Osteoblast (primary cell): ENCODE results near the gene TMEM252. TPM values are rescaled to one million over a fixed set of nuclear protein-coding genes. Genes with fewer than 3 reads are reported as not detected.

Source experiments
- DNase-seq: peaks from one replicate; pipeline ENCODE4 v3.0.0; 2011; ENCODE audit warnings: low spot score, mixed read lengths; ENCODE audit not compliant: insufficient read length; ENCODE audit errors: missing footprints
- H2AFZ ChIP-seq: 2 replicates; pipeline ENCODE4 v1.6.0; 2011; ENCODE audit warnings: mild to moderate bottlenecking, low read length
- H3K27ac ChIP-seq: 2 replicates; pipeline ENCODE4 v1.5.1; 2011; ENCODE audit warnings: mild to moderate bottlenecking, low read depth, low read length, moderate library complexity
- H3K27me3 ChIP-seq: 2 replicates; pipeline ENCODE4 v1.6.0; 2012; ENCODE audit warnings: mild to moderate bottlenecking, control low read depth, inconsistent platforms, low read length, moderate library complexity; ENCODE audit not compliant: insufficient read depth
- H3K36me3 ChIP-seq: 2 replicates; pipeline ENCODE4 v1.5.1; 2011; ENCODE audit warnings: mild to moderate bottlenecking, low read length, control low read depth, moderate library complexity; ENCODE audit not compliant: insufficient read depth
- H3K4me1 ChIP-seq: 2 replicates; pipeline ENCODE4 v1.5.1; 2011; ENCODE audit warnings: mild to moderate bottlenecking, low read length, control low read depth, moderate library complexity; ENCODE audit not compliant: insufficient read depth
- H3K4me2 ChIP-seq: 2 replicates; pipeline ENCODE4 v1.6.0; 2011; ENCODE audit warnings: mild to moderate bottlenecking, low read length; ENCODE audit not compliant: insufficient read depth
- H3K4me3 ChIP-seq: fragments of 200-600 bp; sonication (generic); 3 replicates; pipeline ENCODE4 v1.5.1; 2012; ENCODE audit warnings: mild to moderate bottlenecking, low read length, inconsistent platforms; ENCODE audit not compliant: insufficient read depth
- H3K79me2 ChIP-seq: 2 replicates; pipeline ENCODE4 v1.6.0; 2012; ENCODE audit warnings: mild to moderate bottlenecking, low read length, control low read depth, inconsistent platforms; ENCODE audit not compliant: insufficient read depth
- H3K9me3 ChIP-seq: 2 replicates; pipeline ENCODE4 v1.5.1; 2011; ENCODE audit warnings: low read depth, low read length, control low read depth
- H4K20me1 ChIP-seq: 2 replicates; pipeline ENCODE4 v1.6.0; 2012; ENCODE audit warnings: mild to moderate bottlenecking, low read length, control low read depth; ENCODE audit not compliant: insufficient read depth
- CTCF ChIP-seq: IDR thresholded peaks from 2 replicates; pipeline ENCODE4 v1.5.1; 2011; ENCODE audit warnings: mild to moderate bottlenecking, low read depth, low read length, moderate library complexity; ENCODE audit errors: extremely low read depth
- total RNA-seq: library from RNA; depleted of rRNA; stranded (reverse); fragments of >200 nt; gene quantifications from 2 replicates; pipeline ENCODE4 v1.2.3, GENCODE V29; 2012

Gene TMEM252
- total RNA-seq, 1 donor = not detected

GRCh38 chr9:68558545-68558944 lies 17.9 kb upstream of the TMEM252 start:
- H3K27me3 ChIP-seq = no peaks in the 10 kb centered on the region
- no peaks in the 10 kb centered on the region for H3K4me1 ChIP-seq
- no peaks in the 10 kb centered on the region for H3K79me2 ChIP-seq
- no peak overlapping the region for H3K27ac ChIP-seq
- no peak overlapping the region for H3K4me3 ChIP-seq
- H3K4me2 ChIP-seq = no peak overlapping the region
- no peaks in the 10 kb centered on the region for H4K20me1 ChIP-seq
- H3K36me3 ChIP-seq = no peaks in the 10 kb centered on the region
- H3K9me3 ChIP-seq = no peaks in the 10 kb centered on the region
- no peak overlapping the region for H2AFZ ChIP-seq
- DNase-seq = no peak
- TF ChIP-seq CTCF = no peak

- no peak for TF ChIP-seq CTCF
- Histone ChIP-seq H3K4me2 (no peak overlapping the region), H3K79me2 (no peaks in the 10 kb centered on the region), H4K20me1 (no peaks in the 10 kb centered on the region), H3K4me3 (no peak overlapping the region), H3K27ac (no peak overlapping the region), H3K9me3 (no peaks in the 10 kb centered on the region), H2AFZ (no peak overlapping the region), H3K27me3 (no peaks in the 10 kb centered on the region), H3K36me3 (no peaks in the 10 kb centered on the region), H3K4me1 (no peaks in the 10 kb centered on the region)
- no peak for DNase-seq
These were observed 14.9 kb upstream of the TMEM252 start for GRCh38 chr9:68555437-68556150.

DNA sequence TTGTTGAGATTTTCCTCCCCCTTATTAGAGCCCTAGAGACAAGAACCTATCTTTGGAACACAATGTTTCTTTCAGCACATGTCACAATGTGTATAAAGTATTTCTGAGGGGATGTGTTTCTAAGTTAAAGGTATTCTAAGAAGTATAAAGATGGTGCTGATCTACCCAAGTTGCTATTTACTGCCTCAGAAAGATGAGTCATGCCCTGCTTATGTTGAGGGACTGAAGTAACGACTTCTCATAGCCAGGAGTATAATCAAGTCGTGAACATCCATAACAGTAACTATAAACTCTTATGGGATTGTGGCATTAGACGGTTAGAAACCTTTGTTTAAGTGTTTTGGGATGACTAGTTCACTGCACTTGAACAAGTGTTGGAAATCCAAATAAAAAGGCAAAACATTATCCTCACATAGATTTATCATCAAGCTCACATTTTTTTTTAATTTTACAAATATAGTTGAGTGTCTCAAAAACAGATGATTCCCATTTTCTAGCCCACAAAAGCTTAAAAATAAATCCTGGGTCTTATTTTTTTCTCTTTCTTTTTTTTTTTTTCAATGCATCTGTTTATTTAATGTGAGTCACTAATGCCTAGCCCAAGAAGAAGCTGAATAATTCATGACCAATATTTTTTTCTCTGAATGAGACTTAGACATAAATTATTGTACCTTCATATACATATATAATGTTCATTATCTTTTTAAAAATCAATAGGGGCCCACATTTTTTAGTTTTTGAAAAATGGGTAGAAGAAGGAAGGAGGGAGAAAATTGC lies 12.2 kb upstream of the TMEM252 start:
- no peak overlapping the region for H3K27ac ChIP-seq
- H2AFZ ChIP-seq = no peak overlapping the region
- no peaks in the 10 kb centered on the region for H3K4me1 ChIP-seq
- H3K27me3 ChIP-seq = no peaks in the 10 kb centered on the region
- no peak overlapping the region for H3K4me2 ChIP-seq
- DNase-seq = no peak
- H3K36me3 ChIP-seq = no peaks in the 10 kb centered on the region
- no peaks in the 10 kb centered on the region for H3K9me3 ChIP-seq
- H4K20me1 ChIP-seq = no peaks in the 10 kb centered on the region
- TF ChIP-seq CTCF = no peak
- no peaks in the 10 kb centered on the region for H3K79me2 ChIP-seq
- H3K4me3 ChIP-seq = no peak overlapping the region

- H2AFZ ChIP-seq = no peak overlapping the region
- H3K9me3 ChIP-seq = no peaks in the 10 kb centered on the region
These were observed 10.5 kb upstream of the TMEM252 start for GRCh38 chr9:68551191-68551590.

More at GRCh38 chr9:68551191-68551590, 10.5 kb upstream of the TMEM252 start:
- H3K27me3 ChIP-seq = no peaks in the 10 kb centered on the region
- TF ChIP-seq CTCF = no peak
- H3K4me2 ChIP-seq = no peak overlapping the region
- no peak for DNase-seq
- no peak overlapping the region for H3K4me3 ChIP-seq
- H3K79me2 ChIP-seq = no peaks in the 10 kb centered on the region
- H3K27ac ChIP-seq = no peak overlapping the region
- H3K4me1 ChIP-seq = no peaks in the 10 kb centered on the region
- no peaks in the 10 kb centered on the region for H3K36me3 ChIP-seq
- H4K20me1 ChIP-seq = no peaks in the 10 kb centered on the region
